GM18502 (cell line): ENCODE measurements around the gene NCF4.

ENCODE experiments used
- ATAC-seq: cut with Tn5 transposase; IDR thresholded peaks from one replicate; pipeline ENCODE4 v1.9.1; 2021; ENCODE audit warnings: mild to moderate bottlenecking; ENCODE audit not compliant: unreplicated experiment, poor library complexity

NCF4 gene

GRCh38 chr22:36891646-36892045 is 30.8 kb downstream of the NCF4 start:
- ATAC-seq: no peak

DNA sequence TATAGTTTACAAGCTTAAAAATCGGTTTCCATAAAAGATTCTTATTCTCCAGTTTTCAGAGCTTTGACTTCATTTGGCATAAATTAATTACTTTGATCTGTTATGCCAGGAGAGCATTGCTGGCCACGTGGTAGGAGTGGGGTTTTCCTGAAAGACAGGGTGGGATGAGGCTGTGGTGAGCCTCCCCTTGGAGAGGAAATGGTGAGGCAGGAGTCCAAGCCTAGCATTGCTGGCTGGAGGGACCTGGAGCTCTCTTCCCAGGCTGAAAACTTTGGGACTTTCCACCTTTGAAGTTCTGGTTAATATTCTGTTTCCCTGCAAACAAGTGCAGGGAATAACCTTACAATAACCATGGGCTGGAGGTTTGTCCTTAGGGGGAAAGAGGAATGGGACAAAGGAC is 31.5 kb downstream of the NCF4 start:
- ATAC-seq: no peak

GRCh38 chr22:36893262-36893661 is 32.5 kb downstream of the NCF4 start:
- no peak for ATAC-seq

- ATAC-seq: no peak
Measured at GRCh38 chr22:36894266-36894665, 33.5 kb downstream of the NCF4 start.

DNA sequence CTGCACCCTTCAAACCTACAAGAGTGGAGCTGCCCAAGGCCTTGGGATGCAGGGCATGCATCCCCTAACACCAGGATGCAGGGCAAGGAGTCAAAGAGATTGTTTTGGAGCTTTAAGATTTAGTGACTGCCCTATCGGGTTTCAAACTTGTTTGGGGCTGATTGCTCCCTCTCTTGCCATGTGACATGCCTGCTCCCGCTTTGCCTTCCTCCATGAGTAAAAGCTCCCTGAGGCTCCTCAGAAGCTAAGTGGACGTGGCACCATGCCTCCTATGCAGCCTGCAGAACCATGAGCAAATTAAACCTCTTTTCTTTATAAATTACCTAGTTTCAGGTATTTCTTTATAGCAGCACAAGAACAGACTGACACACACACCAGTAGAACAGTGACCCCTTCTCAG is 36.8 kb downstream of the NCF4 start:
- ATAC-seq: no peak

GRCh38 chr22:36898690-36899089 is 37.9 kb downstream of the NCF4 start:
- no peak for ATAC-seq

GRCh38 chr22:36899498-36899897 is 38.7 kb downstream of the NCF4 start:
- no peak for ATAC-seq

- ATAC-seq: no peak
Measured at GRCh38 chr22:36900225-36900624, 39.4 kb downstream of the NCF4 start.

DNA sequence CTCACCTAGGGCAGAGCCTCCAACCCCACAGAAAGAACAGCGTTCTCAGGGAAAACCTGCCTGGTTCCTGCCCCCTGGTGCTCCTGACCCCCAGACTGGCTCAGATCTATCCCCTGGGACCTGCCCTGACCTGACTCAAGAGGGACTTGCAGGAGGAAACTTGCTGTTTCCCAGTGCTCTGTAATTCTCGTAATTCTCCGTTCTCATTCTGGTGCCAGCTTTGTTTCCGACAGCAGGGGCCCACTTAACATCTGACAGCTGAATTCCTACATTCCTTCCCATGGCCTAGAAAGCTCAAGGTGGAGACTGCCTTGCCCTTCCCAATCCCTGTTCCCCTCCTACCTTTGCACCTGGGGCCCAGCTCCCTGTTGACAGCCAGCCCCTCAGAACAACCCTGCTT is 40.1 kb downstream of the NCF4 start:
- ATAC-seq: no peak

DNA sequence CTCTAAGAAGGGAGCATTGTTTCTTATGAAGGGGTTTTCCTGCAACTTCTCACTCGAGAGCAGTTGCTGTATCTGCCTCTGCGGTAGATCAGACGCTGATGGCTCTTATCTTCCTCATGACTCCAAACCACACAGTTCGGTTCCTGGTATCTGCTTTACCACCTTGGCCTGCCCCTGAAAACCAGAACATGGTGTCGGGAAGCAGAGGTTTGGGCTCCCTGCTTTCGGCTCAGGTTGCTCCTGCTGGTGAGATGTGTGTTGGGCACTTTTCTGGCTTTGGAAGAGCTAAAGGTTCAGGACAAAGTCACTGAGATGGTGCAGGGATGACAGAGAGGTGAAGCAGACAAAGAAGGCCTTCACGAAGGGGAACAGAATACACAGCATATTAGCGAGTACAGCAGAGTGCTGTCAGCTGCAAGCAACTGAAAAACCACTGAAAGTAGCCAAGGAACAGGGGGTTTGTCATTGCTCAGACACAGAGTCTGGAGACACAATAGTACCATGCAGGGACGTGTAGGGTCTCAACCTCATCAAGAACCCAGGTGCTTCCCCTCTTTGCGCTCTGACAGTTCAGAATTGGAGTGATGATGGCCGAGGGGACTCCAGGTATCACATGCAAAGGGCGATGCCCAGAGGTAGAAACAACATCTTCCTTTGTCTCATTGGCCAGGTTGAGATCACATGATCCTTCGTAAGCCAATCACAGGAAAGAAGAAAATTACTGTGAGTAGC is 40.8 kb downstream of the NCF4 start:
- no peak for ATAC-seq

DNA sequence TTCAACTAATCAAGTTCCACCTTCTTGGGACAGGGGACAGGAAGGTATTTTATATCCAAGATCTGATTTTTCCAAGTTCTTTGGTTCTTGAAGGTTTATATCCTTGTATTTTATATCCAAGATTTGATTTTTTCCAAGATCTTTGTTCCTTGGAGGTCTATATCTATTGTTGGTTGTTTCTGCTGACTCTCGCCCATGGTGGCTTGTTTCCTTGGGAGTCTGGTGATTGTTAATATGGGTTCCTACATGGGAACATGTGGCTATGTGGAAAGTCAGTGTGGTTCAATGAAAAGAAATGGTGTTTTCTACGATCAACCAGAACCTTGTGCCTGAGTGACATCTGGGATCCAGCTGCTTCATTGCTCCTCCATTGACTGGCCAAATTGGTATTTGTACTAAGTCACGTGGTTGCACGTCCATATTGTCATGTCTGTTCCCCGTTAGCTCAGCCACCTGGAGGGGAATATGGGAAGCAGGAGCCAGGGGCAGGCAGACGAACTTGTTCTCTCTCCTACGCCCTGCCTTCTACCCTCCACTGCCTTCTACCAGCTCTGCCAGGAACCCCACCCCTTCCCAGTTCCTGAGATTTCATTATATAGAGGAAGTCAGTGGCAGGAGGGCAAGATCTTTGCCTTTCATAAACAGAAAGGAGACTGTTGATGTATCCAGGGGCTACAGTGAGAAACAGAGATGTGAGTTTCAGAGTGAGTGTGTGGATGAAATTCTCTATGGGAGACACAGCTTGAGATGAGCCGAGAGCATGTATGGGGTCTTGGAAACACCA is 41.5 kb downstream of the NCF4 start:
- no peak for ATAC-seq

GRCh38 chr22:36904260-36904880 is 43.6 kb downstream of the NCF4 start:
- ATAC-seq: no peak

DNA sequence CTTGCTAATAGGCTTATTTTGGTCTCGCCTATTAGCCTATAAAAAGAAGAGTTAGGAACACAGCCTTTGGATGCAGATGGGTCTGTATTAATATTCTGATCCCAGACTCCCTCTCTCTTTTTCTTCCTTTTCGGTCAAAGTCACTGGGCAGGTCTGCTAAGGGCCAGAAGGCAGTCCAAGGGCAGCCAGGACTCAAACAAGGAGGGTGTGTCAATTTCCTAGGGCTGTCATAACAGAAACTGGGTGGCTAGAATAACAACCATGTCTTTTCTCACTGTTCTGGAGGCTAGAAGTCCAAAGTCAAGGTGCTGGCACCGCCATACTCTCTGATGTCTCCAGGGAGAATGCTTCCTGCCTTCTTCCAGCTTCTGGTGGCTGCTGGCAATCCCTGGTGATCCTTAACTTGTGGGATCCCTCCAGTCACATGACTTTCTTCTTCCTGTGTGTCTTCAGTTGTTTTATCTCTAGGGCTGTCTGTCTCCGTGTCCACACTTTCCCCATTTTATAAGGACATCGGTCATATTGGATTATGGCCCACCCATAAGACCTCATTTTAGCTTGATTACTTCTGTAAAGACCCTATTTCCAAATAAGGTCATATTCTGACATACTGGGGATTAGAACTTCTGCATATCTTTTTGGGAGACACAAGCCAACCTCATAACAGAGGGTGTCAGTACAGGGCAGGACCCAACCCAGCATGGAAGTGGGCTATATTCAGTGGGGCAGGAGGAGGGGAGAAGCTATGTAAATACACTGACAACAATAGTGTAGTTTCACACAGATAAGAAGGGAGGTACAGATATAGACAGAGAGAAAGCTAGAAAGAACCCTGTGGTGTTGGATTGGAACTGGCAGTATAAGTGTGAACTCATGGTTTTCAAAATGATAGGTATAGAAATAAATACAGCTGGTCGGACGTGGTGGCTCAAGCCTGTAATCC is 46.7 kb downstream of the NCF4 start:
- ATAC-seq: no peak

DNA sequence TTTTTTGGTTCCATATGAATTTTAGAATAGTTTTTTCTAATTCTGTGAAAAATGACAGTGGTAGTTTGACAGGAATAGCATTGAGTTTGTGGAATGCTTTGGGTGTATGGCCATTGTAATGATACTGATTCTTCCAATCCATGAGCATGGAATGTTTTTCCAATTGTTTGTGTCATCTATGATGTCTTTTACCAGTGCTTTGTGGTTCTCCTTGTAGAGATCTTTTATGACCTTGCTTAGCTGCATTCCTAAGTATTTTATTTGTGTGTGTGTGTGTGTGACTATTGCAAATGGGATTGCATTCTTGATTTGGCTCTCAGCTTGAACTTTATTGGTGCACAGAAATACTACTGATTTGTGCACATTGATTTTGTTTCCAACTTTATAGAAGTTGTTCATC is 49.7 kb downstream of the NCF4 start:
- ATAC-seq: no peak

DNA sequence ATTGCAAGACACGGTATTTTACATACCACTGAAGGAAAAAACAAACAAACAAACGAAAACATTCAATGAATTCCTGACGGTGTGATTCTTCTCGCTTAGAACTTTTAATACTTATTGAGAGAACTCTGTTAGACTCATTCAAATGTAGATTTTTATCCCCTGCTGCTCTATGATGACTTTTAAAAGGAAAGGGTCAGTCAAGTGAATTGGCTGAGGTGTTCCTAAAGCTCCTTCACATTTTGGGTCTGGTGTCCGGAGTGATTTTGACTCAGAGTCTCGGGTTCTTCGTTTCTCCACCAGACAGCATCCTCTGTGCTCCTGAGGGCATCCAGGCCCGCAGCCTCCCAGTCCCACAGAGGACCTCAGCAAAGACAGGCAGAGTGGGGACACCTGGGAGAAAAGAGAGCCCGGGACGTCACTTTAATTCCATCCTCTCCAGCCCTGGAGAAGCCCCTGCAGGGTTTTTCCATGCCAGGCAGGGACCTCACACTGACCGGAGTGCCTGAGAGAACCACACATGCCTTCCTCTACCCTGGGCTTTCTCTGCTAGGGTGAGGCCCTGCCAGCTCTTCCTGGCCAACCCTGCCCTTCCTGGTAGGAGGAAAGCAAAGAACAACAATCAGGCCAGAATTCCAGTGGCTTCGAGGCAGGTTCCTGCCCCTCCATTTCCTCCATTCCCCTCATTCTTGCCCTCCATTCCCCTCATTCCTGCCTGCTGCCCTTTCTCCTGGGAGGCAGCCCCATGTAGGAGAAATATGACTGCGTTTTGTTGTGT is 51.3 kb downstream of the NCF4 start:
- ATAC-seq: no peak

DNA sequence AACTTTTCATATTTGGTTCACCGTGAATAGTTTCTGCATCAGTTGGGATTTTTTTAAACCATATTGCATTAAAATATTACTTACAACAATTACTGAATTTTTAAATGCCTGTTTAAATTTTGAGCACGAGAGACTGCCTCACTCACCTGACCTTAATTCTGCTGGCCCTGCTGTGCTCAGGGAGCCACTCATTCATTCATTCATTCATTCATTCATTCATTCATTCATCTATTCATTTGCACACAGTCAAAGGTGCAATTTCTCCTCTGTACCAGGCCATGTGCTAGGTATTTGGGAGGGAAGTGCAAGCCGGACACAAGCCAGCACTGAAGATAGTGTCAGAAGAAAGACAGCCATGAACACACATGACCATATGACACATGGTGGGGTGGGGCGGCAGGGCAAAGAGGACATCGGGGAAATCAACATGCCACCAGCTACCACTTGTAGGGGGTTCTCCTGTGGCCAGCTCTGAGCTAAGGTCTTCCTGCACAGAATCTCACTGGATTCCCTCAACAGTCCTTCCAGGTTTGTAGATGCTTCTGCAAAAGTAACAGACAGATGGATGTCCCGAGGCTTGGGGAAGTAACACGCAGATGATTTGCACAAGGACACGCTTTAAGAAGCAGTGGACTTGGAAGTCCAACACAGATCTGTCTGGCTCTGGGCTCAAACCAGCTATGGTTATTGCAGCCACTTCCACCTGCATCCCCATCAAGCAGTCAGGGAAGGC is 52.1 kb downstream of the NCF4 start:
- no peak for ATAC-seq

GRCh38 chr22:36913427-36914389 is 52.9 kb downstream of the NCF4 start, which contains the start of gene CSF2RB:
TSS of gene CSF2RB (plus strand) at chr22:36913628. CDS start at chr22:36922208, 8,580 bp downstream.
- peak; percentile 56 for ATAC-seq

GRCh38 chr22:36914390-36914752 is 53.6 kb downstream of the NCF4 start:
- ATAC-seq: no peak
